GM18909 (cell line): ENCODE results near the gene PSME2.

ENCODE experiments used
- ATAC-seq: cut with Tn5 transposase; IDR thresholded peaks from one replicate; pipeline ENCODE4 v1.9.1; 2021; ENCODE audit warnings: mild to moderate bottlenecking; ENCODE audit not compliant: unreplicated experiment, poor library complexity

Gene PSME2

GRCh38 chr14:24157331-24157730 is 10.9 kb upstream of the PSME2 start:
- no peak for ATAC-seq

GRCh38 chr14:24156840-24157239 is 10.4 kb upstream of the PSME2 start:
- ATAC-seq = no peak

DNA sequence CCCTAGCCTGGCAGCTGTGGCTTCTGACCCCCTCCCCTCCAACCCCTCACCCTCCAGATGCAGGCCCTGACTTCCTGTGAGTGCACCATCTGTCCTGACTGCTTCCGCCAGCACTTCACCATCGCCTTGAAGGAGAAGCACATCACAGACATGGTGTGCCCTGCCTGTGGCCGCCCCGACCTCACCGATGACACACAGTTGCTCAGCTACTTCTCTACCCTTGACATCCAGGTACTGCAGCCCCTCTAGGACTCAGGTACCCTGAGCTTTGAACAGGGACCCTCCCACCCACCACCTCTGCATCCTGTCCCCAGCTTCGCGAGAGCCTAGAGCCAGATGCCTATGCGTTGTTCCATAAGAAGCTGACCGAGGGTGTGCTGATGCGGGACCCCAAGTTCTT is 8.7 kb upstream of the PSME2 start:
- ATAC-seq = no peak

- ATAC-seq = no peak
Measured at GRCh38 chr14:24151404-24152080, 5.1 kb upstream of the PSME2 start.

GRCh38 chr14:24150993-24151392 is 4.6 kb upstream of the PSME2 start:
- ATAC-seq = no peak

DNA sequence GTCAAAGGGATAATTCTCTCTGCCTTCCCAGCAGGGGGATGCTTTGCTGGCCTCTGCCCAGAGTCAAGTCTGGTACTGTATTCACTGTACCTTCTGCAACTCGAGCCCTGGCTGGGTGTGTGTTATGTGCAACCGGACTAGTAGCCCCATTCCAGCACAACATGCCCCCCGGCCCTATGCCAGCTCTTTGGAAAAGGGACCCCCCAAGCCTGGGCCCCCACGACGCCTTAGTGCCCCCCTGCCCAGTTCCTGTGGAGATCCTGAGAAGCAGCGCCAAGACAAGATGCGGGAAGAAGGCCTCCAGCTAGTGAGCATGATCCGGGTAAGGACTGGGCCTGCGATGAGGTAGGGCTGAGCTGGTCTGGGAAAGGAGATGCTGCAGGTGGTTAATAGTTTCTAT is 4.2 kb upstream of the PSME2 start:
- ATAC-seq = no peak

DNA sequence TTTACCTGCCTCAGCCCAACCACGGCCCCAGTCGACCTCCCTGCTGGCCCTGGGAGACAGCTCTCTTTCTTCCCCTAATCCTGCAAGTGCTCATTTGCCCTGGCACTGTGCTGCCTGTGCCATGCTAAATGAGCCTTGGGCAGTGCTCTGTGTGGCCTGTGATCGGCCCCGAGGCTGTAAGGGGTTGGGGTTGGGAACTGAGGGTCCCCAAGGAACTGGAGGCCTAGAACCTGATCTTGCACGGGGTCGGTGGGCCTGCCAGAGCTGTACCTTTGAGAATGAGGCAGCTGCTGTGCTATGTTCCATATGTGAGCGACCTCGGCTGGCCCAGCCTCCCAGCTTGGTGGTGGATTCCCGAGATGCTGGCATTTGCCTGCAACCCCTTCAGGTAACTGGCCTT is 3.7 kb upstream of the PSME2 start:
- ATAC-seq = no peak

- no peak for ATAC-seq
Measured at GRCh38 chr14:24149302-24149969, 3.0 kb upstream of the PSME2 start.

DNA sequence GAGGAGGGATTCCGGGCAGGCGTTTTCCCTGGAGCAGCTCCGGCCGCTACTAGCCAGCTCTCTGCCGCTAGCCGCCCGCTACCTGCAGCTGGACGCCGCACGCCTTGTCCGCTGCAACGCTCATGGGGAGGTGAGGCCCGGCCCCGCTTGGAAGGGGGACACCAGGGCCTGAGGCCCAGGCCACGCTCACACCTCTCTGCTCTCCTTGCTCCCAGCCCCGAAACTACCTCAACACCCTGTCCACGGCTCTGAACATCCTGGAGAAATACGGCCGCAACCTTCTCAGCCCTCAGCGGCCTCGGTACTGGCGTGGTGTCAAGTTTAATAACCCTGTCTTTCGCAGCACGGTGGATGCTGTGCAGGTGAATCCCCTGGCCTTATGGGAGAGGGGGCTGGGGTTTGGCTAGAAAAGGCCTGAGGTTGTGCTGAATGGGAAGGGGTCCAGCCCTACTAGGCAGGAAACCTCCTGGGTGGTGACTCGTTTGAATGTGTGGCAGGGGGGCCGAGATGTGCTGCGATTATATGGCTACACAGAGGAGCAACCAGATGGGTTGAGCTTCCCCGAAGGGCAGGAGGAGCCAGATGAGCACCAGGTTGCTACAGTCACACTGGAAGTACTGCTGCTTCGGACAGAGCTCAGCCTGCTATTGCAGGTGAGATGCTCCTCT is 1.5 kb upstream of the PSME2 start:
- no peak for ATAC-seq

GRCh38 chr14:24146978-24147760 is 759 bp upstream of the PSME2 start, which contains the start of gene RNF31:
RNF31 (plus strand) TSS chr14:24147498; CDS start chr14:24147699, 201 bp downstream.
- peak; percentile 82 for ATAC-seq

DNA sequence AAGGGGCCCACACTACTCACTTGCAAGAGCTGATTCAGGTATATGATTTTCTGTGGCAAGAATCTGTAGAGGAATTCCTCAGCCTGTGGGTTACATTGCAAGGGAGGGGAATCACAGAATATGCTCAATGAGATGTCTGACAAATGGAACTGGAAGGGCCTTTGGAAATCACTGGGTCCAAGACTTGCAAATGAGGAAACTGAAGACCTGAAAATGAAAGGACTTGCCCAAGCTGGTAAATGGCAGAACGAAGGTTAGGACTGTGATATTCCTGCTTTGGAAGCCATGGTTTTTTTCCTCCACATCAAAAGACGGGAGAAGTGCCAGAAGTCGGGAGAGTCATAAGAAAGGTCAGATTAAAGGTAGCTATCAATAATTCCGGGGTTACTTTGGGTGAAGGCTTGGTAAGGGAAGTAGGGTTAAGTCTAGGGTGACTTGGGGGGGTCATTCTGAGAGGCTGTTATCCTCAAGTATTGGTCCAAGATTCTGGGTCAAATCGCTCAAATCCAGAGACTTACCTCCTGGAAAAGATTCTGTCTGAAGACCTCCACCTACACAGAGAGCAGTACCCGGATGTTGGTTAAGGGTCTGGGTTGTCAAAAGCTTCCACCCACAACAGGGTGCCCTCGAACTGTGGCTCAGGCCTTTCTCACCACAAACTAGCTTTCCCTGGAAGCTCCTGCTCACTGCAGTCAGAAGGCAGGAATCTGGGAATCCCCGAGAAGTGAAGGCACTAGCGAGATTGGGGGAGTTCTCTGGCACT is 539 bp downstream of the PSME2 start:
- no peak for ATAC-seq

DNA sequence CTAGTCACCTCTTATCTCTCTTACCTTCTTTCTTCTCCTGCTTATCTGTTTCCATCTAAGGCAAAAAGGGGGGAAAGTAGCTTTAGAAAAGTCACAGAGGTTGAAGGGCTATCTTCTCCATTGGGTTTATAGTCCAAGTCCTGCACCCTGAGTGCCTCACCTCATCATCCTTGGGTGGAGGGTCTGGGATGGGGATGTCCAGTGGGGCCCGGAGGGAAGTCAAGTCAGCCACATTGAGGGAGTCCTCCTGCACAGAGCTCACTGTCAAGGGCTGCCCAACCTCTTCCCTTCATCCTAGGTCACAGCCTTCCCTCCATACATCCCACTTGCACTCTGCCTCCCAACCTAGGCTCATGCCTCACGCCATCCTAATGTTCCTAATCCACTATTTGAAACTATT is 1.2 kb downstream of the PSME2 start:
- no peak for ATAC-seq

- ATAC-seq = no peak
Measured at GRCh38 chr14:24144451-24144850, 2.0 kb downstream of the PSME2 start.

GRCh38 chr14:24143511-24143910 is 2.9 kb downstream of the PSME2 start:
- ATAC-seq = no peak

GRCh38 chr14:24141097-24141880 is 5.1 kb downstream of the PSME2 start, which contains the start of gene EMC9:
EMC9 (minus strand) TSS chr14:24141591; CDS start chr14:24141304, 287 bp downstream.
- ATAC-seq = peak; percentile 88

DNA sequence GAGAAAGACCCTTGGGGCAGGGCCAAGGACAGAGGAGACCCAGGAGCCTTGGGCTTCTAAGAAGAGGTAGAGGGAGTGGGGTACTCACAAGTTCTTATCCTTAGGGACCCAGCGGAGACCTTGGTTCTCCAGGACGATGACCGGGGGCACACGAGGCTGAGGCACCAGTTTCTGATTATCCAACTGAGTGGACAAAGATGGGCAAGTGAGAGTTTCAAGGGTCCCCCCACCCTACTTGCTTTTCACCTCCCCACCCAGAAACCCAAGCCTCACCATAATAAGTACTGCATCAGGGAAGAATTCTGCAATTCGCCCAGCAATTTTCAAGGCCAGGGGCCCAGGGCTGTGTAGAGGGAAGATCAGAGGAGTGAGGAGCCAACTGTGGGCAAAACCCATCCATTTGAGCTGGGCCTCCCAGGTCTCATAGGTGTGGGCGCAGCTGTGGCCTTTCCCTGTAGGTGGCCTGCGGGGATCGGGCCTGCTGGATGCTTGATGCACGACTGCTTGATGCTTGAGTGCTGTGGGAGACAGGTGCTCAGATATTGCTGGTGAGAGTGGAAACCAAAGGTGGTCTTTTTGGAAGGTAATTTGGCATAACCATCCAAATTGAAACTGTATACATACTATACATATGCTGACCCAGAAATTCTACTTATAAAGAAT is 7.0 kb downstream of the PSME2 start:
- no peak for ATAC-seq

DNA sequence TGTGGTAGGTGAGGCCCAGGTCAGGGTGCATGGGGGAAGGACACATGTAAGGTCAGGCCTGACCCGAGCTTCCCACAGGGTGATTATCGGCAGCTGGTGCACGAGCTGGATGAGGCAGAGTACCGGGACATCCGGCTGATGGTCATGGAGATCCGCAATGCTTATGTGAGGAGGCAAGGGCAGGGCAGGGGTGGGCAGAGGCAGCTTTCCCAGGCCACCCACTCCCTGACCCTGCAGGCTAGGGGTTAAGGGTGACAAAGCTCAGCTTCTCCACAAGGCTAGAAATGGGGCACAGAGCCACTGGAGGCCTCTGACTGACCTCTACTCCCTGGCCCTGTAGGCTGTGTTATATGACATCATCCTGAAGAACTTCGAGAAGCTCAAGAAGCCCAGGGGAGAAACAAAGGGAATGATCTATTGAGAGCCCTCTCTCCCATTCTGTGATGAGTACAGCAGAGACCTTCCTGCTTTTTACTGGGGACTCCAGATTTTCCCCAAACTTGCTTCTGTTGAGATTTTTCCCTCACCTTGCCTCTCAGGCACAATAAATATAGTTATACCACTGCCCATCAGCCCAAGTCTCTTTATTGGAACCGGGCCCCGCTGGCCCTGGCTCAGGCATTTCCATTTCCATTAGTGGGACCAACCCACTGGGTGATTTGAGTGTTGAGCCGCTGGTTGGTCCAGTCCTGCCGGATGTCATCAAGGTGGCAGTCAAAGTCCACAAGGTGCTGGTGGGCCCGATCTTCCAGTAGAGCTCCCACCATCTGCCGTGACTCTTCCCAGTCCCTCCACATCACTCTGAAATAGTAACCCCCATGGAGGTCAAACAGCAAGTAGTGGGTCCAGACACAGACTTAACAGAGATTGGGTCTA is 7.8 kb downstream of the PSME2 start:
- ATAC-seq = no peak
